Ishikawa (cell line): ENCODE results near the gene KBTBD8.

Experiments
- CEBPB ChIP-seq: IDR thresholded peaks from 2 replicates; pipeline ENCODE4 v1.6.1; 2012
- CREB1 ChIP-seq: IDR thresholded peaks from 2 replicates; pipeline ENCODE4 v1.6.1; 2012; ENCODE audit warnings: low read depth
- EGR1 ChIP-seq: IDR thresholded peaks from 2 replicates; pipeline ENCODE4 v1.6.1; 2012
- EP300 ChIP-seq: IDR thresholded peaks from 2 replicates; pipeline ENCODE4 v1.6.1; 2012; ENCODE audit warnings: borderline replicate concordance
- FOXM1 ChIP-seq: IDR thresholded peaks from 2 replicates; pipeline ENCODE4 v1.6.1; 2012; ENCODE audit warnings: low read depth, borderline replicate concordance
- RAD21 ChIP-seq: IDR thresholded peaks from 2 replicates; pipeline ENCODE4 v1.6.1; 2012; ENCODE audit warnings: low read depth
- TAF1 ChIP-seq: IDR thresholded peaks from 2 replicates; pipeline ENCODE4 v1.6.1; 2012; ENCODE audit warnings: low read depth, mild to moderate bottlenecking
- TCF12 ChIP-seq: IDR thresholded peaks from 2 replicates; pipeline ENCODE4 v1.6.1; 2012; ENCODE audit warnings: low read depth
- TEAD4 ChIP-seq: IDR thresholded peaks from 2 replicates; pipeline ENCODE4 v1.6.1; 2012
- YY1 ChIP-seq: IDR thresholded peaks from 2 replicates; pipeline ENCODE4 v1.6.1; 2012; ENCODE audit warnings: low read depth
- ZBTB7A ChIP-seq: IDR thresholded peaks from 2 replicates; pipeline ENCODE4 v1.6.1; 2012; ENCODE audit warnings: low read depth
- TF ChIP-seq, protein P1 (sequence below): IDR thresholded peaks from 2 replicates; pipeline ENCODE4 v1.6.1; 2012
- TF ChIP-seq, protein P2 (sequence below): IDR thresholded peaks from 2 replicates; pipeline ENCODE4 v1.6.1; 2012
- TF ChIP-seq, protein P3 (sequence below): IDR thresholded peaks from 2 replicates; pipeline ENCODE4 v1.6.1; 2012; ENCODE audit warnings: low read depth, mild to moderate bottlenecking

KBTBD8 gene

DNA sequence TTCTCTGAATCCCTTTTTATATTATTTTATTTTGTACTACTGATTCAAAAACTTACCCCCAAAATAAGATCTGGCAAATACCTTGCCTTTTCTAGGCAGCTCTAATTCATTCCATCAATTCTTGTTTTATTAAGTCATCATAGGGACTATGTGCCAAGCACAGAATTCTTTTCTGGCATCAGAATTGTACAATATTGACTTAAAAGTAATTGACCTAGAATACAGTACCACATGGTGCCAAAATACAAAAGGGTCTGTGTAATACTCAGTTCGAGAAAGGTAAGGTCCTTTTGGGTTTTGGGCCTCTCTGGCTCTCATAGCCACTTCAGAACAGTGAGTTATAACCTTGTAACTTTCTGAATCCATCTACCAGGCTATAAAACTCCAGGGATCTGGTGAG lies 46.2 kb downstream of the KBTBD8 start:
- TF ChIP-seq TEAD4 (no peak), RAD21 (no peak)
- TF ChIP-seq, protein P1, sequence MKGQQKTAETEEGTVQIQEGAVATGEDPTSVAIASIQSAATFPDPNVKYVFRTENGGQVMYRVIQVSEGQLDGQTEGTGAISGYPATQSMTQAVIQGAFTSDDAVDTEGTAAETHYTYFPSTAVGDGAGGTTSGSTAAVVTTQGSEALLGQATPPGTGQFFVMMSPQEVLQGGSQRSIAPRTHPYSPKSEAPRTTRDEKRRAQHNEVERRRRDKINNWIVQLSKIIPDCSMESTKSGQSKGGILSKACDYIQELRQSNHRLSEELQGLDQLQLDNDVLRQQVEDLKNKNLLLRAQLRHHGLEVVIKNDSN: no peak
- TF ChIP-seq, protein P2, sequence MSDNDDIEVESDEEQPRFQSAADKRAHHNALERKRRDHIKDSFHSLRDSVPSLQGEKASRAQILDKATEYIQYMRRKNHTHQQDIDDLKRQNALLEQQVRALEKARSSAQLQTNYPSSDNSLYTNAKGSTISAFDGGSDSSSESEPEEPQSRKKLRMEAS: no peak
- TF ChIP-seq, protein P3, sequence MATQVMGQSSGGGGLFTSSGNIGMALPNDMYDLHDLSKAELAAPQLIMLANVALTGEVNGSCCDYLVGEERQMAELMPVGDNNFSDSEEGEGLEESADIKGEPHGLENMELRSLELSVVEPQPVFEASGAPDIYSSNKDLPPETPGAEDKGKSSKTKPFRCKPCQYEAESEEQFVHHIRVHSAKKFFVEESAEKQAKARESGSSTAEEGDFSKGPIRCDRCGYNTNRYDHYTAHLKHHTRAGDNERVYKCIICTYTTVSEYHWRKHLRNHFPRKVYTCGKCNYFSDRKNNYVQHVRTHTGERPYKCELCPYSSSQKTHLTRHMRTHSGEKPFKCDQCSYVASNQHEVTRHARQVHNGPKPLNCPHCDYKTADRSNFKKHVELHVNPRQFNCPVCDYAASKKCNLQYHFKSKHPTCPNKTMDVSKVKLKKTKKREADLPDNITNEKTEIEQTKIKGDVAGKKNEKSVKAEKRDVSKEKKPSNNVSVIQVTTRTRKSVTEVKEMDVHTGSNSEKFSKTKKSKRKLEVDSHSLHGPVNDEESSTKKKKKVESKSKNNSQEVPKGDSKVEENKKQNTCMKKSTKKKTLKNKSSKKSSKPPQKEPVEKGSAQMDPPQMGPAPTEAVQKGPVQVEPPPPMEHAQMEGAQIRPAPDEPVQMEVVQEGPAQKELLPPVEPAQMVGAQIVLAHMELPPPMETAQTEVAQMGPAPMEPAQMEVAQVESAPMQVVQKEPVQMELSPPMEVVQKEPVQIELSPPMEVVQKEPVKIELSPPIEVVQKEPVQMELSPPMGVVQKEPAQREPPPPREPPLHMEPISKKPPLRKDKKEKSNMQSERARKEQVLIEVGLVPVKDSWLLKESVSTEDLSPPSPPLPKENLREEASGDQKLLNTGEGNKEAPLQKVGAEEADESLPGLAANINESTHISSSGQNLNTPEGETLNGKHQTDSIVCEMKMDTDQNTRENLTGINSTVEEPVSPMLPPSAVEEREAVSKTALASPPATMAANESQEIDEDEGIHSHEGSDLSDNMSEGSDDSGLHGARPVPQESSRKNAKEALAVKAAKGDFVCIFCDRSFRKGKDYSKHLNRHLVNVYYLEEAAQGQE: no peak

DNA sequence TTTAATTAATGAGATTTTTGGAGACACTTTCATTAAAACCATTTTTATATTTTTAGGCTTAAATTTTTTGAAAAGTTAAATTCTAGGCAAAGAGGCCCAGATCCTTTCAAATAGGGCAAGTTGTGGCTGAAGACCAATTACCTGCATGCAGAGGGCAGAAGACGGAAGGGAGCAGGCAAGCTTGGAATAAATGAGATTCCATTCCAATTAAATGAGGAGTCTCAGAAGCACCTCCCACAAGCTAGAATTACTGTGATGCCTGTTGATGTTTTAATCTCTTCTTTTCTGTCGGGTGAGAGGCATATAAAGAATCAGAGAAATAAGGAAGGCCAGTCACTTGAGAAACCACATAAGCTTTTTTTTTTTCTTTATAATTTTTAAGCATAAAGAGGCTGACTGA lies 46.8 kb downstream of the KBTBD8 start:
- TF ChIP-seq YY1 (no peak), TAF1 (no peak), EGR1 (no peak), CREB1 (no peak), ZBTB7A (no peak), TEAD4 (no peak), EP300 (no peak), FOXM1 (no peak), RAD21 (no peak), TCF12 (no peak)
- TF ChIP-seq, protein P3: no peak
- TF ChIP-seq, protein P1: no peak
- TF ChIP-seq, protein P2: no peak

DNA sequence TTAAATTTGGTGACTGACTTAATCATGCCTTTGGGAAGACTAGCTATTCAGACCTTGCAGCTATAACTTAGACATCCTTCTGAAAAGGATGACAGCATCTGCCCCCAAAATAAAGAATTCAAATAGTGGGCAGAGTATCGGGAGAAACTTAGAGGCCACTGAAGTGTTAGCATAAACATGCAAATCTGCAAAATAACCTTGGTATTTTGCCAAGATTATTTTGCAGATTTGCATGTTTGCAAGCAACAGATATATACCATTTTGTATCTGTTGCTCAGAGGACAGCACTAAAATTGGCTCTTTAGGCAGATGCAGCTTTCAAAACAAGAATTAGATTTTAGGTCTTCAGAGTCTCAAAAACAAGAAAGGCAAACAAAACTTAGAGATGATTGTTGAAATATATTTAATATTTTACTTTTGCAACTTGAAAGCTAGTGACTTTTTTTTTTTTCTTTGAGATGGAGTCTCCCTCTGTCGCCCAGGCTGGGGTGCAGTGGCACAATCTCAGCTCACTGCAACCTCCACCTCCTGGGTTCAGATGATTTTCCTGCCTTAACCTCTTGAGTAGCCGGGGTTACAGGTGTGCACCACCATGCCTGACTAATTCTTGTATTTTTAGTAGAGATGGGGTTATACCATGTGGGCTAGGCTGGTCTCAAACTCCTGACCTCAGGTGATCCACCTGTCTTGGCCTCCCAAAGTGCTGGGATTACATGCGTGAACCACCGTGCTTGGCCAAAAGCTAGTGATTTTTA lies 47.8 kb downstream of the KBTBD8 start:
- TF ChIP-seq EP300 (no peak), YY1 (no peak), TEAD4 (no peak), RAD21 (no peak), ZBTB7A (no peak)

DNA sequence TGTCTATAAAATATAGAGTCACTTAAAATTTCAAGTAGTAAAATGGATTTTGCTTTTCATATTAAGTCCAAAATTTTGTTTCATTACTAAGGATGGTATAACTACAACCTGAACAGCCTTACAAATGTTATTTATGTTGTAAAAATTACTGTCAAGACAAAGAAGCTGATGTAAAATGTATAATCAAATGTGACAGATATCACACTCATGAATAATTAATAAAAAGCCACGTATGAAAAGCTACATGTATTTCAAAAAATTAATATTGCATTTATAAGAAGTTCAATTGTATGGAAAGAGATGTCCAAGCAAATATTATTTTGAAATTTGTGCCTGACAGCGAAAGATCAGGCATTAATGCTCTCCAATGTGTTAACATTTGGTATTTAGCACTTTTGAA lies 48.9 kb downstream of the KBTBD8 start:
- no peak for TF ChIP-seq EP300
- TF ChIP-seq TEAD4: no peak
- no peak for TF ChIP-seq TAF1
- no peak for TF ChIP-seq ZBTB7A

DNA sequence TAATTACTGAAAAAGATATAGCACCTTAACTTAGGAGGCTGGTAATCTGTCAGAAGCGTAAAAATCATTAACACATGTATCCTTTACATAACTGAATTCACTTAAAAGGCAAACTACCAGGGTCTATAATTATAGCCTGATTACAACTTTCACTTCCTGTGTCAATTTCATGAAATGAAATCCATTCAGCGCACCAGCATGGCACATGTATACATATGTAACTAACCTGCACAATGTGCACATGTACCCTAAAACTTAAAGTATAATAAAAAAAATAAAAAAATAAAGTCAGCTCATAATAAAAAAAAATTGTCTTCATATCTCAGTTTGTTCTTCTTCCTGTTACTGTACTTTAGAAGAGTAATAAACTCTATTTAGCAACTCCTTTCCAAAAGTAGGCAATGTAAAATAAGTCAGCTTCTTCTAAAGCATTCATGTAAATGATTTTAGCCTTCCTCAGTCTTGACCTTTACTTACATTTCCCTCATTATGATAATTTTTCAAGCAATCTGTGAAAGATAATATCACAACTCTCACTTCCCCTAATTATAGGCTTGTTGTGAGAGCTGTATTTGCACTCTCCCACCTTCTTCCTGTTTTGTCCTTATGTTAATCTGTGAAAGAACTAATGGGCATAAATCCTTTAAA lies 50.1 kb downstream of the KBTBD8 start:
- TF ChIP-seq ZBTB7A: no peak
- no peak for TF ChIP-seq FOXM1
- no peak for TF ChIP-seq YY1
- no peak for TF ChIP-seq CEBPB
- TF ChIP-seq, protein P1: no peak
- no peak for TF ChIP-seq TCF12
- TF ChIP-seq TAF1: no peak
- TF ChIP-seq, protein P3: no peak
- no peak for TF ChIP-seq RAD21
